ENCODE results near the gene FAM181A.

Gene FAM181A

DNA sequence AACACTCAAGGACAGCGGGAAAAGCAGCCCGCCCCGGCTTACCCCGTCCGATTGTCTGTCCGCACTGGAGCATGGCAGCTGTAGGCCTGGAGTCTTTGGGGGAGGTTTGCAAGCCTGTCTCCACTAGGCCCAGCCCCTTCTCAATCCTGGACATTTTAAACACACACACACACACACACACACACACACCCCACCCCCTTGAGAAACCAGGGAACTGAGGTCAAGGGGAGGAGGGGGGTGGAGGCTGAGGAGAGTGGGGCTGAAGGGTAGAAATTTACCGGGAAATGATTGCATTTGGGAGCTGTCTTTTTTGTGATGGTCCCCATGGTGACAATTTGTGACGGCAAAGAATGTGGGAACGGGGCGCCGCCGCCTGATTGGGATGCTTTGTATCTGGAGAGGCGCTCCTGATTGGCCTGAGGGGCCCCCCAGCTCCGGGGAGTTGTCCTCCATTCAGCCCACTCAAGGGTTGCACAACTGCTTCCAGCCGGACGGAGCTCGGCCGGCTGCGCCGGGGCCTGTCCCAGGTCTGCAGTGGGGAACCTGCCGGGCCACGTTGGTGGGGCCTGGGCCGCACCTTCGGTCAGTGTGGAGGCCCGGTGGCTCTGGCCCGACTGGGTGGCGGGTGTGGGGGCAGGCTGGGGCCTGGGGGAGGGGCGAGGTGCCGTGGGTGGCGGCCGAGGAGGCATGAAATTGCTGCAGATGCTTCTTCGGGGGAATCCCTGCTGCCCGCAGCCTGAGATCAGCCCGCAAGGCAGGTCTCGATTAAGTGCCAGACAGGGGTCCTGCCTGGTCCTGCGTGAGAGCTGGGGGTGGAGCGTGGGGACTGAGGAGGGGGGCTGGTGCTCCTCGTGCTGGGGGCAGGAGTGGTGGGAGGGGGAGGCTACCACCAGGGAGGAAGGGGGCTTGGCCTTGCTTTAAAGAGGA lies at the start of gene FAM181A:
Gene FAM181A (plus strand): TSS at position 472 of the 927 bp plus-strand sequence. CDS start 942 bp downstream, outside the sequence.
- in situ Hi-C loops (cut with HindIII; ENCODE audit: low sequenced_read_pairs), result no loop called here

DNA sequence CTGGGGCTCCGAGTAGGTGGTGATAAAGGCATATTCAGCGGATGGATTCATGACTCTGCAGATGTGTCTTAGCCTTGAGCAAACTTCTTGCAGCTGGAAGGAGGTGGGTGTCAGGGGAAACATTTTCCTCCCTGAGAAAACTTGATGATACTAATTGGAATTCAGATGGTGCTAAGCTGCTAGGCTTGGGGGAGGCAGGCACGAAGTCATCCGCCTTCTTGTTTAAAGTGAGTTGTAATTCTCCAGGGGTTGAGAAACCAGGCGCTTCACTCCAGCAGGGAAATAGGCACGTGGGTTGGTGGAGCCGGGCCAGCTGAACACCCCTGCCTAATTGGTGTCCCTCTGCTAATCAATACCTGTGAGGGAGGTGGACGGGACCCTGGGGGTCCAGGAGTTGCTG lies 48.9 kb upstream of the FAM181A start:
- in situ Hi-C loops (cut with HindIII; ENCODE audit: low sequenced_read_pairs), result no loop called here

DNA sequence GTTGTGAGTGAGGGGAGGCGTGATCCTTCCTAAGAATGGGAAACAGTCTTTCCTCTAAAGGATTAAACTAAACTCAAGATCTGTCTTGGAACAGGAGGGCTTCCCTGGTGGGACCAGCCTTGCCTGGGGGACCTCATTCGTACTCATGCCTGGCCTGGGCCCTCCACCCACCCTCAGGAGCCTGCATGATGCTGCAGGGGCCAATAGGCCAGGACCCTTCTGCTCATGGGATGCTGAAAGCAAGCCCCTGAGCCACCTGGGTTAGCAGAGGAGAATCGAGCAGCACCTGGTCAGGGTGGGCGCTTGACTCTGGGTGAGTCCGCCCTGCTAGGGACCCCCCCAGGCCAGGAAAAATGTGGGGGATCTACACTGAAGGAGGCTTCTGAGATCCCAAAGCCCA lies 48.3 kb upstream of the FAM181A start:
- in situ Hi-C loops (cut with HindIII; ENCODE audit: low sequenced_read_pairs), result no loop called here

DNA sequence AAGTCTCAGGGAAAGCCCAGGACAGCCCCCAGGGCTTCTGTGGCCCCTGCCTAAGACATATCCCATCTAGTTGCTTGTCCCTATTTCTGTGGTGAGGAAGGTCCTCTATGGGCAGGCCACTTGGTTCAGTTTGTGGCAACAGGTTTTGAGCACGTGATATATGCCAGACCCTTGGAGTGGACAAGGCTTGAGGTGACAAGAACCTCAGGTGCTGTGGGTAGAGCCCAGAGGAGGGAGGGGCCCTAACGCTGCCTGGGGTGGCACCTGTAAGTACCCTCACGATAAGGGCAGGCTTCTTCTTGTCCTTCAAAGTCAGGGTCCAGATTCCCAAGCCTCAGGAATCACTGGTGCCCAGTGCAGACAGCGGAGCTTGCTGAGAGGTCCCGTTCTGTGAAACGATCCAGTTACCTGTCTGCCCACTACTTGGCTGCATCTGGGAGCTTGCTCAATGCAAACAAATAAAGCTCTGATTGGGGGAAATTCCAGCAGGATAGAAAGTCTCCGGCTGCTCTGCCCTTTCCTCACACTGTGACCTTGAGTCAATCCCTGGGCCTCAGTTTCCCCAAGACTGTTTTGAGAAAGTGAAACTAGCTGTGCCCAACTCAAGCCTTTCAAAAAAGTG lies 47.7 kb upstream of the FAM181A start:
- in situ Hi-C loops (cut with HindIII; ENCODE audit: low sequenced_read_pairs), result no loop called here

DNA sequence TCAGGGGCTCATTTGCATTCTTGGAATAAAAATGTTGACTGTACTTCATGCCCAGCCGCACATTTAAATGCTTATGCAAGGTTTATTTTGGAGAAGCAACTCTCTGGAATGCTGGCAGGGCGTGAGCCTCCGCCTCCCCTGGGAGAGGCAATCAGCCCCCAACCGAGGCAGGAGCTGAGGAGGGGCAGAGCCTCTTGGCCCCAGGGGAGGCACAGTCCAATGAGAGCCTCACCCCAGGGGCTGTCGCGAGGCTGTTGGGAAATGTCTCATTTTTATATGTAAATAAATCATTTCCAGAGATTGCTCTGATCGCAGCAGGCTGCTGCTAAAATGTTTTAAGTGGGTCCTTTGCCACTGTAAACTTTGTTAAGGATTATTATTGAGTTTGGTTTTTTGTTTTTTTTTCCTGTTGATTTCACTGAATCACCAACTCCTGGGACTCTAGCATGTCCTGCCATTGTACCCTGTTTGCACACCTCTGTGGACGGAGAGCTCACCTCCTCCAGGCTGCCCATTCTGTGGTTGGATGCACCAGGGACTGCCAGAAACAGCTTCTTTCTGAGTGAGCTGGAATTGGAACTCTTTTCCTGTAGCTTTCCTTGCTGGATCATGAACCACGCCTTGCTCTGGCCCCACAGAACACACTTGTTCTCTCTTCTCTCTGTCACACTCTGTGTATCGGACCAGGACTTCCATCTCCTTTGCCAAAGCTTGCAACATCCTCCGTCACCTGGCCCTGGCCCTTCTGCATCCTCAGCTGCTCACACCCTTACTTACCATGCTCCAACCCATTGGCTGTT lies 46.9 kb upstream of the FAM181A start:
- in situ Hi-C loops (cut with HindIII; ENCODE audit: low sequenced_read_pairs), result loop anchor here (5.0 kb wide), 1 partner anchor 42 kb away; no protein-coding TSS in a partner anchor

DNA sequence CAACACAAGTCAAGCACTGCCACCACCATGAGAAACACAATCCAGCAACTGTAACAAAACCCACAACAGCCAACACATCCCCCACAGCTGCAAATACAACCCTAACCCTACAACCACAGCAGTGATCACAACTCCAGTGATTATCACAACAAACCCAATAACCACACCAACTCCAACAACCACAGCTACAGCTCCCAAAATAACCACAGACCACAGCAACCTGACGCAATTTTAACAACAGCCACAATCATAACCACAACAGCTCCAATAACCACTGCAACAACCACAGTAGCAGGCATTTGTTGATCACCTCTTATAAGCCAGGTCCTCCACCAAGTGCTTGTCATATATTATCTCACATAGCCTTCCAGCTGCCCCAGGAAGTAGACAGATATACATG lies 42.2 kb upstream of the FAM181A start:
- in situ Hi-C loops (cut with HindIII; ENCODE audit: low sequenced_read_pairs), result loop anchor here (5.0 kb wide), 1 partner anchor 37 kb away; no protein-coding TSS in a partner anchor

DNA sequence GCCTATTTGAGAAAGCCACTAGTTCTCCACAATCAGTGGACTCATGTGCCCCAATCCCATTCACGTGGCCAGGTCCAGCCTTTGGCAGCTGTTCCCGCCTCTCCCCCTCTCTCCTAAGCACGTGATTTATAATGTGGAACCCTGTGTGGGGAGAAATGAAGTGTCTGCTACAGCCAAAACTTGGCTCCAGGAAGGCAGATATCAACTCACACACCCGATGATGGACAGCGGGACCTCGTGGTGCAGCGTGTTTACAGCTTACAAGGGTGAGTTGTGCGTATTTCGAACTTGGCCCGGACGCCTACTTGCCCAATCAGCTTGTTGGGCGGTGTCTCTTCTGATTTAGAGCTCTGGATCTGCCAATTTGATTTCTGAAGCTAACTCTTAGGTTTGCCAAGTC lies 38.1 kb upstream of the FAM181A start:
- in situ Hi-C loops (cut with HindIII; ENCODE audit: low sequenced_read_pairs), result no loop called here

DNA sequence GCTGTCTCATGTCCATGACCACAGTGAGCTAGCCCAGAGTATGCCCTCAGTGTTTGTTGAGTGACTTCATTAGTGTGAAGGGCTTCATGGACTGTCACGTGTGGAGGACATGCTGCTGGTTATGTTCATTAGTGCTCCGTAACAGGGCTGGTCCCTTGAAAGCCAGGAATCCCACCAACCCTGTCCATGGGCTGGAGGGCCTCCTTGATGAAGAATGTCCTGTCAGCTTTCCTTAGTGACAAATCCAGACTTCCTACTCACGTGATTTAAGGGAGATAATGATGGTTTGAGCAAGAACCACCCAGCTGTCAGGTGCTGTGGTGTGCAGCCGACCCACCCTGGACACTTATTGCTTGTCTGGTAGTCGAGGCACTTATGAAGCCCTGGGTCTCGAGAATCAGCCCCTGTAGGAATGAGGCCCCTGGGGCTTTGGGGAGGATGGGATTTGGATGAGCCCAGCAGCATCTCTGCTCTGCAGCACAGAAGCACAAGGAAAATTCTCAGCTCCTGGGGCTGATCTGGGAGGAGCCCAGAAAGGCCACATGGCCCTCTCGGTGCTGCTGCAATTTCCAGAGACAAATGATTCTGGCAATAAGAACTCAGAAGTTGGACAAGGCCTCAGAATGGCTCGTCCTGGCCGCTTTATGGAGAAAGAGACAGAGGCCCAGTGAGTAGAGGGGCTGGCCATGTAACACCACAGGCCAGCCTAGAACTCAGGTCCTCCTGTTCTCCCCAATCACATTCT lies 37.2 kb upstream of the FAM181A start:
- in situ Hi-C loops (cut with HindIII; ENCODE audit: low sequenced_read_pairs), result no loop called here

DNA sequence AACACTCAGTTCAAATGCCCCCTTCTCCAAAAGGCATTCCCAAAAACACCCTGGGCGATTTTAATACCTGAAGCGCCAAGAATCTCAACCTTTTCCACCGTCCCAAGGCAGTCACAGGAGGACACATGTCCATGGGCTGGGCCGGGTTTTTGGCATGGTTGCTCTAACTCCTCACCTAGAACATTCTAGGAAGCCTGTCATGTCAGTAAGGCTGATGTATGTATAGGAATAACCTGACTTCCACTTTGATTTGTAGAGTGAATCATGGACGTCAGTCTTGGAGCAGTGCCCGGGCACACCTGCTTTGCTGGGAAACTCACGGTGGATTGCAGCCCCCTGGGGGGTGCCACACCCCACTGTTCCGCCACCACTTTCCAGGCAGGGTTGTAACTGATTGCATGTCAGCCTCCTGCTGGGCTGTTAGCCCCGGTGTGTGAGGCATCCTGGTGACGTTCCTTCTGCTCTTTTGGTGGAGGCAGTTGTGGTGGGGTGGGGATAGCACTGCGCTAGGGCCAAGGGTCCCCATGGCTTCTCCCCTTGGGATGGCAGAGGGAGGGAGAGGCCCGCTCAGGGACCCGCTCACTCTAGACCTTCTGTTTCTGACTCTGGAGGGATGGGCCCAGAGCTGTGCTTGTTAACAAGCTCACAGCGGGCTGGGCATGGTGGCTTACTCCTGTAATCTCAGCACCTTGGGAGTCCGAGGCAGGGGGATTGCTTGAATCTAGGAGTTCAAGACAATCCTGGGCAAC lies 35.2 kb upstream of the FAM181A start:
- in situ Hi-C loops (cut with HindIII; ENCODE audit: low sequenced_read_pairs), result no loop called here

DNA sequence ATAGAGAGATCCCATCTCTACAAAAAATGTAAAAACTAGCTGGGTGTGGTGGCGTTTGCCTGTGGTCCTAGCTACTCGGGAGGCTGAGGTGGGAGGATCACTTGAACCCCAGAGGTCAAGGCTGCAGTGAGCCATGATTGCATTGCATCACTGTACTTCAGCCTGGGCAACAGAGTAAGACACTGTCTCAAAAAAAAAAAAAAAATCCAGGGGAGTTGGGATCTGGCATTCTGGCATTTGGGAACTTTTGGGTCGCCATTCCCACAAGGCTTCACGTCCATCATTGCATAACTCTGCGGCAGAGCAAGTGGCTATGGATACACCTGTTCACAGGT lies 34.7 kb upstream of the FAM181A start:
- in situ Hi-C loops (cut with HindIII; ENCODE audit: low sequenced_read_pairs), result no loop called here

DNA sequence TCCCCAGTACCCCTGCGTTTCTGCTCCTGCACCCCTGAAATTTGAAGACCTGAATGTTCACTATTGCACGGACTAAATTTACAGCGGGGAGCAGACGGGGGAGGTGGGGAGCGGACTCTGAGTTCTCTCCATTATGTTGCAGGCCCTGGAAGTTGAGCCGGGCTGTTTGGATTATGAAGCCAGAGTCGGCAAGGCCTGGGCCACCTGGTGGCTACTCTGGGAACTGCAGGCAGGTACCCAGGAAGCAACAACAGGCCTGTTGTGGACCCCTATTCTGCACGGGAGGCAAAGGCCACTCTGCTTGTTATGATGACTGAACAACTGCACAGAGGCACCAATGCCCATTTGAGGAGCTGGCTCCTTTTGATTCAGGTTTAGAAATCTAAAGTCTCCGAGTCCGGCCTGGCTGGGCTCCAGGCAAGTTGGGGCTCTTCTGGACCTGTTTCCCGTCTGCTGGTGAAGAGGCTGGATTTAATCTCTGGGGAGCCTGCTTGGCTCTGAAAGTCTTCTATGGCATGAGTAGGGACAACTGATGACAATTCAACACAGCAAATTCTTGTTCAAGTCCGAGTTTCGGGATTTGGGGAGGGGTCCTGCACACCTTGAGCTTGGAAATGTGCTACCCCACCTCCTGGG lies 34.1 kb upstream of the FAM181A start:
- in situ Hi-C loops (cut with HindIII; ENCODE audit: low sequenced_read_pairs), result no loop called here

DNA sequence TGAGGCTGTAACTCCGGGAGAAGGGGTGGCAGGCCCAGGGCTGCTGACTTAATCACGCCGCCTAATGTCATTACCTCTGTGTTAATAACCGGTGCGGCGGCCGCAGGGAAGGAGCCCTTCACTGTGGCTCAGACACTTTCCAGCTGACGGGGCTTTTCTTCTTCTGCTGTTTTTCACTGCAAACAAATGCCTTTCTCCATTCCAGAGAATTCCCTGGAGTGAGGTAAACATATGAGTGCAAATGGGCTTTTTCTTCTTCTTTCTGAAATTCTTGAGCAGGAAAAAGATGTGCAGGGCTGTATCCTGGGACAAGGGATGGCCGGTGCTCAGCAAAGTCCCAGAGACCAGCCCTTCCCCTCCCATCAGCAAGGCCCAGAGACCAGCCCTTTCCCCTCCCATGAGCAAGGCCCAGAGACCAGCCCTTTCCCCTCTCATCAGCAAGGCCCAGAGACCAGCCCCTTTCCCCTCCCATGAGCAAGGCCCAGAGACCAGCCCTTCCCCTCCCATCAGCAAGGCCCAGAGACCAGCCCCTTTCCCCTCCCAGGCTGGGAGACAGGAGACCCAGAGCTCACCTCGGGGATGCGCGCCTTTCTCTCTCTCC lies 33.4 kb upstream of the FAM181A start:
- in situ Hi-C loops (cut with HindIII; ENCODE audit: low sequenced_read_pairs), result no loop called here

DNA sequence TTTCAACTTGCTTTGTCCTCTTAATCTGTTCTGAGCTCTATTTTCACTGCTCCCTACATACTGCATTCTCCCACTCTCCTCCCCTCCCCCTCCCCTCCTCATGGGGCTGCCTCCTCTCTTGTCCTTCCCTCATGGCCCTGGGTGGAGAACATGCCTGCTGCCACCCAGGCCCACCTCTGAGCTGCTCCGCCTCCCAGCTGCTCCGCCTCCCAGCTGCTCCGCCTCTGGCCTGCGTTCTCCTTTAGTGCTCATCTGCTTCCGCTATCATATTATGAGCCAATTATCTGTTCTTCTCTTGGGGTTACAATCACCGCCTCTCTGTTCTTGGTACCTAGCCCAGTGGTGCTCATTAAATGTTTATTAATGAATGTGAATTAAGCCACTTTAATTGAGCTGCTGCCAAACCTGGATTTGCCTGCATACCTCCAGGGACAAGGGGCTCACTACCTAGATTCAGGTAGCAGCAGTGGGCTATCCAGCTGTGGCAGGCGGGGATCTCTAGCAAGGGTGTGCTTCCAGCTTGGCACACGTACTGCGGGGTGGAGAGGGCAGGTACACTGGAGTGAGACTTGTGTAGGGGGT lies 32.0 kb upstream of the FAM181A start:
- in situ Hi-C loops (cut with HindIII; ENCODE audit: low sequenced_read_pairs), result no loop called here

DNA sequence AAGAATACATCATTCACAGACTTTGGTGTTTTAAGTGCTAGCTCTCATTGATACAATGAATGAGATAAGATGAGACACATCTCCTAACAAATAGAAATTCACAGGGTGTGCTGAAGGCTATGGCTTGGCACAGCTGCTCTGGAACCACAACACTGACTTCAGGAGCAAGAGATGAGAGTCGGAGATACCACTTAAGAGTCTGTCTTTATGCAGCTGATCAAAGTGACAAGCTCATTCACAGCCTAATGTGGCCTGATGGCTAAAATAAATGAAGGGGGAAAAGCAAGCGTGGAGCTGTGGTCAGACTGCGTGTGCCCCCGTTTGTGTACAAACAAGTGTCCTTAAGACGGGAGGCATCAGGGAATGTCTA lies 29.7 kb upstream of the FAM181A start:
- in situ Hi-C loops (cut with HindIII; ENCODE audit: low sequenced_read_pairs), result no loop called here

DNA sequence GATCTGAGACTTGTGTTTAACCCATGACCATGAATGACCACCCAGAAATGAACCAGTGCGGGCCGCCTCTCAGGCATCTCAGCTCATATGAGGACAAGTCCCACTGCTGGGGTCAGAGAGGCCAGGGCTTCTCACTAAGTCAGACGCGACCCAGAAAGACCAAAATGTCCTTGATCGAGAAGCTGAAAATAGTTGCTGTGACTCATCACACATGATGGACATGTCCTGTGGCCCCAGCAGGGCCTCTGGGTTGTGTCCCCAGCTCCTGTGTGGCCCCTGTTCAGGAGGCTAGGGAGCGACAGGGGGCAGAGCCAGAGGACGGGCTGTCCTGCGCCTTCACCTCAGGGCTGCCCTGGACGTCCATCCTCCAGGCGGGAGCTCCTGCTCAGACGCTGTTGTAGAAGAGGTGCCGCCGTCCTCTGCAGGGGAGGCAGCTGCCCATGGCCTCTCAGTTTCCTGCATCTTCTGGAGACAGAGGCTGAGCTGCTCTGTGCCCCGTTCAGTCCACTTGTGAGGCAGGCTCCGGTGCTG lies 29.0 kb upstream of the FAM181A start:
- in situ Hi-C loops (cut with HindIII; ENCODE audit: low sequenced_read_pairs), result no loop called here

DNA sequence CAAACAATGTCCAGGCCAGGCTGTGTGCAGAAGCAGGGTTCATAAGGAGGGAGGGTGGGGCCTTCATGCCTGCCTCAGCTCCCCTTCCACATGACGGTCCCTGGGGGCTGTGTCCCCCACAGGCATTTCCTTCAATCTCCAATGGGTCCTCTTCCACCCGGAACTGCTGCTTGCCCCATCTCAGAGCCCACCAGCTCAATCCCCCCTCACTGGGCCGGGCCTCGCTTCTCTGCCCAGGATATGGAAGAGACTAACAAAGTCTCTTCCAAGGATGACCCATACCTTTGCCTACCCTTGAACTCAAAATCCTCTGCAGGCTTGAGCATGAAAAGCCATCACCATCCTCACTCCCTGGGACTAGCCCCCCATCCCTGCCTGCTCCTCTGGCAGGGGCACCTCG lies 28.4 kb upstream of the FAM181A start:
- in situ Hi-C loops (cut with HindIII; ENCODE audit: low sequenced_read_pairs), result no loop called here

DNA sequence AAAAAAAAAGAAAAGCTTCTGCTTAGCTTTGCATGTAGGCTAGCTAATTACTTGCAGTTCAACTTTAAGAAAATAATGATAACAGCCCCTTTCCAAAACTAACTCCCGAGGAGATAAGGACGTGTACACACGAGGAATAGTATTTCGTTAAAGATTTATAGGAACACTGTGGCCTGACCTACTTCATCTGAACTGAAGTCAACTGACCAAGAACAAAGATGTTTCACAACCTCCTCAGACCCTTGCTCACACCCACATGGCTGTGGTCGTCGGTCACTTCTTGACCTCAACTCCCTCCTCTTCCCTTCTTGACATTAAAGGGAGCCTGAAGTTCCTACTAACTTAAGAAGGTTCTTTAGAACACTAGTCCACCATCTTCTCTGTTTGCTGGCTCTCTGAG lies 25.3 kb upstream of the FAM181A start:
- in situ Hi-C loops (cut with HindIII; ENCODE audit: low sequenced_read_pairs), result no loop called here

DNA sequence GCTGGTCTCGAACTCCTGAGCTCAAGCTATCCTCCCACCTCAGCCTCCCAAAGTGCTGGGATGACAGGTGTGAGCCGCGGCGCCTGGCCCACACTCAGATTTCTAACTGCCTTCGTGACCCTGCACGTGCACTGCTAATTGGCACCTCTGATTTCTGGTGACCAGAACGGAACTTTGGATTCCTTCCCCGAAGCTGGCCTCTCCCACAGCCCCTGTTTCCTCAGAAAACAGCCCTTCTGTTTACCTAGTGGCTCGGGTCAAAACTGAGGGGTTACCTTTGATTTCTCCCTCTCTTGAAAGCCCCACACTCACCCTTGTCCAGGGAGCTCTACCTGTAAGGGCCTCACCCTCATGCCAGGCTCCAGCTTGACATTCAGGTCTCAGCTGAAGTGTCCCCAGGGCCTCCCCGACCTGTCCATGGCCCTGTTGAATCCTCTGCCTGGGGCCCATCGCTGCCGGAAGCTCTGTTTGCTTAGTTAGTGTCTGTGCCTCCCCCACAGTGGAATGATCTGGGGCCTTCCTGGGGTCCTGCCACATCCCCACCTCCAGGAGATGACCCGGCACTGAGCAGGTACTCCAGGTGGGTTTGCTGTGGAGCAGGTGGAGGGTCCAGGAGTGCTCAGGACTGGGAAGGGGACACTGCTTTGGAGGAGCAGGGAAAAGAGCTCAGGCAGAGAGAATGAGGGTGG lies 24.4 kb upstream of the FAM181A start:
- in situ Hi-C loops (cut with HindIII; ENCODE audit: low sequenced_read_pairs), result no loop called here

Data from endothelial cell of hepatic sinusoid (primary cell).